ENCODE results near the gene HSD11B1.
A peak's percentile ranks its signal among the peaks of the same experiment; 100 is the strongest.

DNA sequence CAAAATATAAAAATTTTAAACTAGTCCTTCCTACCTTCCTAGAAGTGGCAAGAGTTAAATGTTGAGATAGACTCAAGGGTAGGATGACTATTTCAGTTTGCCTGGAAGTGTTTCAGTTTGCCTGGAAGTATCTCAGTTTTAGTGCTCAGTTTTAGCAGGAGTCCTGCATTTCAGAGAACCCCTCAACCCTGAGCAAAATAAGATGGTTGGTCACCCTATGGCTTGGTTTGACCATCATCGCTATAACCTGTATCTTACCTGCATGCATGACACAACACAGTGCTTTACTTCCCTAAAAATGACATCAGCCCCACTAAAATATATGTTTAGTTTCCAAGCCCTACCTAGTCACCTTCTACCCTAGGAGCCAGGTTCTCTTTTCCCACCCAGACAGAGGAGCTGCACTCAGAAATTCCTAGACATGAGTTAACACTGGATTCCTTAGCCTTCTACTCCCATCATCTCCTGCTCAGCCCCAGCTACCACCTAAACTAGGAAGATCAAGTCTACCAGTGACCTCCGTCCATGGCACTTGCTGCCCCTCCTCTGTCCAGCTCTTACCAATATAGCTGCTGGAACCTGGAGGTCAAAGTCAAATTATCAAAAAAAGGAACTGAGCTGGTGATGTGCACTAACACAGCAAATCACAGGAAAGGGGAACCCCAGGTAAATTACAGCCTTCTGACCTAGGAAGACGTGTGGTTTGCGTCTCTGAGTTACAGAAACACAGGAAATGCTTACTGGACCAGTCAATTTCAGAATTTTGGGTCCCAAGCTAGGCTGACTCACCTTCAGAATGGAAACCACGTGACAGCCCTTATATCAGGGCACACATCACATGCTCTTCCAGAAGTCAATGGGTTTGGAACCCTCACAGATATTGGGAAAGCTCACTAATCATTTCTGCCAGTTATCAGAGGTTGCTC lies 31.7 kb upstream of the HSD11B1 start:
- TF ChIP-seq, protein P1, sequence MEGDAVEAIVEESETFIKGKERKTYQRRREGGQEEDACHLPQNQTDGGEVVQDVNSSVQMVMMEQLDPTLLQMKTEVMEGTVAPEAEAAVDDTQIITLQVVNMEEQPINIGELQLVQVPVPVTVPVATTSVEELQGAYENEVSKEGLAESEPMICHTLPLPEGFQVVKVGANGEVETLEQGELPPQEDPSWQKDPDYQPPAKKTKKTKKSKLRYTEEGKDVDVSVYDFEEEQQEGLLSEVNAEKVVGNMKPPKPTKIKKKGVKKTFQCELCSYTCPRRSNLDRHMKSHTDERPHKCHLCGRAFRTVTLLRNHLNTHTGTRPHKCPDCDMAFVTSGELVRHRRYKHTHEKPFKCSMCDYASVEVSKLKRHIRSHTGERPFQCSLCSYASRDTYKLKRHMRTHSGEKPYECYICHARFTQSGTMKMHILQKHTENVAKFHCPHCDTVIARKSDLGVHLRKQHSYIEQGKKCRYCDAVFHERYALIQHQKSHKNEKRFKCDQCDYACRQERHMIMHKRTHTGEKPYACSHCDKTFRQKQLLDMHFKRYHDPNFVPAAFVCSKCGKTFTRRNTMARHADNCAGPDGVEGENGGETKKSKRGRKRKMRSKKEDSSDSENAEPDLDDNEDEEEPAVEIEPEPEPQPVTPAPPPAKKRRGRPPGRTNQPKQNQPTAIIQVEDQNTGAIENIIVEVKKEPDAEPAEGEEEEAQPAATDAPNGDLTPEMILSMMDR (IDR thresholded peaks at IDR 0.05): no peak
- TF ChIP-seq POLR2A (IDR thresholded peaks at IDR 0.05): peak; percentile 63
